Measurements from ENCODE around the gene NR2E1. TPM values are rescaled to one million over a fixed set of nuclear protein-coding genes. Genes with fewer than 3 reads are reported as not detected.

Gene NR2E1
- total RNA-seq (2016; rRNA removed; fragmentation: Illumina TruSeq; extraction: Trizol) (not detected in 2 replicates), polyA plus RNA-seq (2011; rRNA removed) (not detected in 2 replicates), polyA minus RNA-seq (2011; rRNA and poly(A)+ RNA removed; ENCODE audit: low replicate concordance) (not detected in 2 replicates), Bru-seq, nascent RNA (not detected), BruChase-seq, experiment 1, labeled RNA remaining after a 6-hour chase (not detected), BruChase-seq, experiment 2, labeled RNA remaining after a 2-hour chase (not detected)
- not detected in 2 replicates for total RNA-seq (2016; cell fraction: cytosol; rRNA removed; fragmentation: Illumina TruSeq; extraction: Trizol; ENCODE audit: low read depth)
- not detected in 2 replicates for total RNA-seq (2016; cell fraction: insoluble cytoplasmic fraction; rRNA removed; fragmentation: Illumina TruSeq; extraction: Trizol)
- not detected in 2 replicates for total RNA-seq (2016; cell fraction: membrane; rRNA removed; fragmentation: Illumina TruSeq; extraction: Trizol)
- not detected in 2 replicates for total RNA-seq (2016; cell fraction: nucleus; rRNA removed; fragmentation: Illumina TruSeq; extraction: Trizol)
- polyA plus RNA-seq (2011; cell fraction: cytosol; rRNA removed), result not detected in 2 replicates
- polyA plus RNA-seq (2011; cell fraction: nucleus; rRNA removed), result not detected in 2 replicates
- not detected in 2 replicates for polyA plus RNA-seq (2012)
- polyA plus RNA-seq (2016; cell fraction: cytosol; fragmentation: Illumina TruSeq; extraction: Trizol; ENCODE audit: low read depth), result not detected in 2 replicates
- polyA plus RNA-seq (2016; cell fraction: insoluble cytoplasmic fraction; fragmentation: Illumina TruSeq; extraction: Trizol; ENCODE audit: low read depth), result not detected in 2 replicates
- not detected in 2 replicates for polyA plus RNA-seq (2016; cell fraction: membrane; fragmentation: Illumina TruSeq; extraction: Trizol; ENCODE audit: low read depth)
- not detected in 2 replicates for polyA plus RNA-seq (2016; cell fraction: nucleus; fragmentation: Illumina TruSeq; extraction: Trizol; ENCODE audit: insufficient read depth, low read depth)
- not detected in 2 replicates for polyA minus RNA-seq (2011; cell fraction: cytosol; rRNA and poly(A)+ RNA removed)
- polyA minus RNA-seq (2011; cell fraction: nucleus; rRNA and poly(A)+ RNA removed), result not detected in 2 replicates
- long read RNA-seq, experiment 1, result 0 reads
- long read RNA-seq, experiment 2, result 0 reads

DNA sequence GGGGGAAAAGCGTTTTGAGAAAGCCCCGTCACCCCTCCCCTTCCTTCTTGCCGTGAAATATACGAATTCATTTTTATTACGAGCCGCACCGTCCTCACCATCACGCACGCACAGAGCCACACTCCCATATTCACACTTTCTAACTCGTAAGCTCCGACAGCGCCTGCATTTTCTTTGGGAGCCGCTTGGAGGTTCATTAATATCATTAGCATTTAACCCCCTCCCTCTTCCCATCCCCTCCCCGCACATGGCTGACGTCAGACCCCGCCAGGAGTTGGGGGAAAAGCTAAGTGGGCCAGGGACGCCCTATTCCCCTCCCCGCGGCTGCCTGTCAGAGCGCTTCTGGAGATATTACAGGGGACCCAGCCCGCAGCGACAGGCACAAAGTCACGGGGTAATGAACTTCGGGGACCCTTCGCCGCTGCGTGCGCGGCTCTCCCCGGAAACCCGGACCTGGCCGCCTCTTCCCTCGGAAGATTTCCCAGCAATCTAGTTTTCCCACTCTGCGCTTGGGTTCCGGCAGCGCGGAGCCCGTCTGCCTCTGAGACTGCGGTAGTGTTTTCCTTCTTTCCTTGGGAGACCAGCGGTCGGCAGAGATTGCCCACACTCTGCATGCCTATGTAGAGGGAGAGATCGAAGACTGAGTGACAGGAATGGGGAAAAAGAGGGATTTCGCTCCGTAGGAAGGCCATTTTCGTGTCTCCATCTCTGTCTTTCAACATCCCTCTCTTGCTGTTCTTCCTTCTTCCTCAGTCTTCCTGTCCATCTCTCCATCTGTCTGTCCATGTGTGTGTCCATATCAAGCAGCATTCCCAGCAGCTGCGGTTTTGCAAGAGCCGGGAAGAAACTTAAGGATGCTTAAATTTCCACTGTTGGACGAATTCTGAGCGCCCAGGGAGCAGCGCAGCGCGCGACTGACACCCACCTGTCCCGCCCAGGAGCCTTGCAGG lies at the start of gene NR2E1:
Gene NR2E1 (plus strand): TSS at position 309 of the 950 bp plus-strand sequence. CDS start 744 bp downstream, outside the sequence.
- H3K27me3 ChIP-seq (ENCODE audit: control insufficient read depth in 1 of 2, insufficient read depth in 2 of 2, low read length in 2 of 2), result peaks cover 10 to 69% of the 10 kb centered on the region in 2 experiments
- TF ChIP-seq, protein P1, sequence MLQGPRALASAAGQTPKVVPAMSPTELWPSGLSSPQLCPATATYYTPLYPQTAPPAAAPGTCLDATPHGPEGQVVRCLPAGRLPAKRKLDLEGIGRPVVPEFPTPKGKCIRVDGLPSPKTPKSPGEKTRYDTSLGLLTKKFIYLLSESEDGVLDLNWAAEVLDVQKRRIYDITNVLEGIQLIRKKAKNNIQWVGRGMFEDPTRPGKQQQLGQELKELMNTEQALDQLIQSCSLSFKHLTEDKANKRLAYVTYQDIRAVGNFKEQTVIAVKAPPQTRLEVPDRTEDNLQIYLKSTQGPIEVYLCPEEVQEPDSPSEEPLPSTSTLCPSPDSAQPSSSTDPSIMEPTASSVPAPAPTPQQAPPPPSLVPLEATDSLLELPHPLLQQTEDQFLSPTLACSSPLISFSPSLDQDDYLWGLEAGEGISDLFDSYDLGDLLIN (CRISPR knock-in tag; IDR thresholded peaks at IDR 0.05; ENCODE audit: borderline replicate concordance), result no peak
- TF ChIP-seq RARA (CRISPR knock-in tag; IDR thresholded peaks at IDR 0.05) (no peak), DMAP1 (CRISPR knock-in tag; IDR thresholded peaks at IDR 0.05) (no peak), RBM39 (IDR thresholded peaks at IDR 0.05; ENCODE audit: low read depth, low read length, poor library complexity, severe bottlenecking) (no peak), ZBTB33 (CRISPR knock-in tag; IDR thresholded peaks at IDR 0.05) (no peak), GATAD1 (CRISPR knock-in tag; IDR thresholded peaks at IDR 0.05) (no peak), SRSF1 (optimal IDR thresholded peaks at IDR 0.05; ENCODE audit: low read depth, low read length) (no peak), ZNF670 (CRISPR knock-in tag; IDR thresholded peaks at IDR 0.05; ENCODE audit: borderline replicate concordance) (no peak), ZNF337 (CRISPR knock-in tag; IDR thresholded peaks at IDR 0.05; ENCODE audit: borderline replicate concordance, low read depth) (no peak), GMEB2 (CRISPR knock-in tag; IDR thresholded peaks at IDR 0.05; ENCODE audit: low read depth) (no peak), ATF7 (IDR thresholded peaks at IDR 0.05) (no peak), ATF7 (CRISPR knock-in tag; IDR thresholded peaks at IDR 0.05) (no peak), RAD51 (IDR thresholded peaks at IDR 0.05; ENCODE audit: borderline replicate concordance) (no peak)

More for the DNA sequence above, at the start of gene NR2E1:
- Histone ChIP-seq H3K36me3 (replicated peaks in 1 of 2; ENCODE audit: control insufficient read depth in 1 of 2, insufficient read depth in 2 of 2, low read length in 2 of 2) (no peaks in the 10 kb centered on the region), H3K4me2 (ENCODE audit: low read depth, low read length) (no peak within 1 kb of the TSS), H2AFZ (ENCODE audit: low read length) (no peak within 1 kb of the TSS), H3K9ac (ENCODE audit: insufficient read depth, low read depth, low read length) (no peak within 1 kb of the TSS), H4K20me1 (ENCODE audit: insufficient read depth, low read length) (no peaks in the 10 kb centered on the region), H3K4me3 (replicated peaks in 1 of 3; ENCODE audit: insufficient read depth in 1 of 3, low read depth in 2 of 3, low read length in 3 of 3) (no peak within 1 kb of the TSS), H3K27ac (ENCODE audit: extremely low read length, insufficient read depth, low read length) (no peak within 1 kb of the TSS), H3K9me3 (ENCODE audit: low read length) (no peaks in the 10 kb centered on the region), H3K4me1 (ENCODE audit: insufficient read depth, low read length) (peaks cover 19% of the 10 kb centered on the region), H3K79me2 (ENCODE audit: insufficient read depth, low read length) (no peaks in the 10 kb centered on the region)
- no peak for ATAC-seq
- WGBS (ENCODE audit: low lambda C conversion rate), result 67% methylated on average over 54 of the region's 54 CpGs
- no peak for FAIRE-seq
- no TSS peak for BruUV-seq (replicated peaks)
- intact Hi-C loops (cut with micrococcal nuclease; ENCODE audit: unreplicated experiment) (no loop called here), in situ Hi-C loops (cut with HindIII; ENCODE audit: extremely low pct_ligation_motif_present, low pct_unique_long_range_greater_than_20kb) (no loop called here)
- ChIA-PET POLR2A (no interaction called here), CTCF (ENCODE audit: low intra/inter-chr PET ratio, low total read pairs) (no interaction called here)
- no peak for DNase-seq (ENCODE audit: low spot score)
